GM12878 (cell line): ENCODE results near the gene PLVAP. TPM values are rescaled to one million over a fixed set of nuclear protein-coding genes. Genes with fewer than 3 reads are reported as not detected.
A peak's percentile ranks its signal among the peaks of the same experiment; 100 is the strongest.

Source experiments
- ESRRA ChIP-seq: IDR thresholded peaks from 2 replicates; pipeline ENCODE4 v1.6.1; 2012; ENCODE audit warnings: mild to moderate bottlenecking, low read length, improper control_type of control experiment
- EZH2 ChIP-seq: IDR thresholded peaks from 2 replicates; pipeline ENCODE4 v1.6.1; 2012; ENCODE audit warnings: low read depth, mild to moderate bottlenecking, control low read depth, inconsistent platforms, low read length, borderline replicate concordance; ENCODE audit not compliant: control insufficient read depth
- GATAD2B ChIP-seq: fragments of 450-650 bp; conservative IDR thresholded peaks from 2 replicates; pipeline ENCODE4 v1.6.1; 2017; ENCODE audit warnings: low read depth, mild to moderate bottlenecking, moderate library complexity
- IRF5 ChIP-seq: fragments of 450-650 bp; IDR thresholded peaks from 2 replicates; pipeline ENCODE4 v1.6.1; 2017; ENCODE audit warnings: borderline replicate concordance
- MTA3 ChIP-seq: IDR thresholded peaks from 2 replicates; pipeline ENCODE4 v1.6.1; 2012; ENCODE audit warnings: low read length, inconsistent platforms, borderline replicate concordance
- PML ChIP-seq: IDR thresholded peaks from 2 replicates; pipeline ENCODE4 v1.6.1; 2012; ENCODE audit warnings: low read length, inconsistent platforms
- POLR2A ChIP-seq: IDR thresholded peaks from 2 replicates; pipeline ENCODE4 v1.6.1; 2011; ENCODE audit warnings: low read depth, mild to moderate bottlenecking, low read length
- RB1 ChIP-seq: fragments of 450-650 bp; formaldehyde crosslinking; IDR thresholded peaks from 2 replicates; pipeline ENCODE4 v1.6.1; 2017; ENCODE audit warnings: mild to moderate bottlenecking, borderline replicate concordance
- STAT3 ChIP-seq: IDR thresholded peaks from 2 replicates; pipeline ENCODE4 v1.6.1; 2011; ENCODE audit warnings: low read depth, low read length, improper control_type of control experiment
- USF2 ChIP-seq: IDR thresholded peaks from 2 replicates; pipeline ENCODE4 v1.6.1; 2011; ENCODE audit warnings: low read depth, low read length, improper control_type of control experiment, borderline replicate concordance
- ZNF207 ChIP-seq: fragments of 450-650 bp; IDR thresholded peaks from 2 replicates; pipeline ENCODE4 v1.6.1; 2014; ENCODE audit warnings: antibody characterized with exemption, mild to moderate bottlenecking, borderline replicate concordance
- polyA plus RNA-seq, 11 experiments: library from polyadenylated mRNA; depleted of rRNA in 4 of 11; unstranded in 6 of 11; stranded (reverse) in 5 of 11; fragments of >200 nt; fragmentation: Nextera tagmentation in 4 of 11; fragmentation: Illumina TruSeq in 1 of 11; extraction: Ambion mirVana in 4 of 11; extraction: Trizol in 1 of 11; gene quantifications; 1 replicate in 1 of 11; 2 replicates in 10 of 11; pipeline versions ENCODE4 v1.2.1 to v1.2.3, GENCODE V29; 2011 to 2016; ENCODE audit warnings: inconsistent platforms in 2 of 11, missing spikeins in 2 of 11, low read depth in 1 of 11
- total RNA-seq, 4 experiments: library from RNA; depleted of rRNA in 3 of 4; stranded (reverse); fragments of >200 nt in 3 of 4; fragmentation: Illumina TruSeq in 1 of 4; extraction: Trizol in 1 of 4; gene quantifications; 2 replicates each; pipeline versions ENCODE4 v1.2.1 to v1.2.3, GENCODE V29; 2013 to 2021

The PLVAP gene
- total and polyA plus RNA-seq, 10 of the 15 experiments (the other 5 are each of a cell fraction or from before 2014, with no cell fraction given), result 0.03 to 0.54 (median 0.06) TPM; not detected in 4

- no peak for TF ChIP-seq PML
- no peak for TF ChIP-seq ZNF207
- no peak for TF ChIP-seq POLR2A
- TF ChIP-seq GATAD2B, result peak; percentile 94
- no peak for TF ChIP-seq ESRRA
- peak; percentile 65; the same call in 1 of the 2 replicates for TF ChIP-seq RB1
- no peak for TF ChIP-seq IRF5
- no peak for TF ChIP-seq STAT3
- no peak for TF ChIP-seq USF2
- TF ChIP-seq MTA3, result no peak
- no peak for TF ChIP-seq EZH2
These were observed 42.4 kb downstream of the PLVAP start, which contains the start of gene ANO8 (continued) for GRCh38 chr19:17334414-17335409.
